ENCODE results near the gene UPP2. TPM values are rescaled to one million over a fixed set of nuclear protein-coding genes. Genes with fewer than 3 reads are reported as not detected.

Gene UPP2
- total RNA-seq, 4 donors from 2014 or later, result not detected

GRCh38 chr2:158184556-158185343 is 83.1 kb downstream of the UPP2 start:
- H3K27ac ChIP-seq, result no peak overlapping the region
- TF ChIP-seq CTCF (IDR thresholded peaks at IDR 0.05) (no peak), POLR2AphosphoS5 (IDR thresholded peaks at IDR 0.05) (no peak), EP300 (IDR thresholded peaks at IDR 0.05) (no peak), POLR2A (IDR thresholded peaks at IDR 0.05) (no peak)

More at GRCh38 chr2:158184556-158185343, 83.1 kb downstream of the UPP2 start:
- H3K9me3 ChIP-seq, result no peaks in the 10 kb centered on the region
- no peaks in the 10 kb centered on the region for H3K27me3 ChIP-seq
- WGBS, result 45% methylated on average over 3 of the region's 3 CpGs
- no peak overlapping the region for H3K4me3 ChIP-seq
- DNase-seq (ENCODE audit: low spot score in 2 of 2), result no peak
- H3K36me3 ChIP-seq, result no peaks in the 10 kb centered on the region
- H3K4me1 ChIP-seq, result peaks cover 2% of the 10 kb centered on the region

Other genes starting within 250 kb of the UPP2 start
- 10 to 100 TPM; 17.5 to 20.6 (median 18.5) TPM for gene ACVR1, start 225.5 kb upstream of the UPP2 start, total RNA-seq